ENCODE data around the gene BBOF1. TPM values are rescaled to one million over a fixed set of nuclear protein-coding genes. Genes with fewer than 3 reads are reported as not detected.

Gene BBOF1
- total RNA-seq (2021; fragmentation: NEBNext Ultra II Directional; extraction: Animal tissue kit (Norgen Biotek cat#: 25700)) = 0.42 and 0.60 TPM in 2 replicates
- polyA plus RNA-seq (2011; rRNA removed) = 0.13 and 0.26 TPM in 2 replicates
- 0.26 TPM for polyA plus RNA-seq (2011; cell fraction: cytosol; rRNA removed)
- 0.13 TPM for polyA plus RNA-seq (2011; cell fraction: nucleus; rRNA removed)
- 0.41 to 0.69 TPM (median 0.55 TPM) in 4 replicates for polyA plus RNA-seq (2012, experiment 1 of 2)
- 0.18 TPM for polyA plus RNA-seq (2012, experiment 2 of 2)
- 0.87 TPM for polyA plus RNA-seq (2013, experiment 1 of 2)
- 0.53 TPM for polyA plus RNA-seq (2013, experiment 2 of 2)
- 0.13 and 0.41 TPM in 2 replicates for polyA minus RNA-seq (2011; rRNA and poly(A)+ RNA removed)
- not detected for polyA minus RNA-seq (2011; cell fraction: cytosol; rRNA and poly(A)+ RNA removed)
- polyA minus RNA-seq (2011; cell fraction: nucleus; rRNA and poly(A)+ RNA removed) = 1.1 TPM
- long read RNA-seq, experiment 1 = 0 reads
- long read RNA-seq, experiment 2 = 0 reads

GRCh38 chr14:74018586-74019407 is at the start of gene BBOF1, which contains the start of gene ENTPD5:
Gene BBOF1, plus strand, starts transcription at chr14:74019349. Its CDS starts 130 bp downstream, at chr14:74019479.
Gene ENTPD5, minus strand, starts transcription at chr14:74019288. Its CDS starts 31,186 bp downstream, at chr14:73988102.
- WGBS, 2 experiments (ENCODE audit: extremely low coverage in 1 of 2, insufficient coverage in 1 of 2, insufficient read length in 1 of 2, insufficient replicate concordance in 2 of 2, low coverage in 1 of 2, low lambda C conversion rate in 2 of 2, missing lambda C conversion rate in 1 of 2) = 2% methylated on average over 76 of the region's 93 CpGs; no CpG with 5 or more reads in 1 of the 2 experiments
- no peak within 1 kb of the TSS for H4K91ac ChIP-seq (replicated peaks; ENCODE audit: insufficient read length, low read length)
- peak; percentile 2 to 78 for DNase-seq (ENCODE audit: low read depth in 1 of 2, low spot score in 2 of 2)
- 0 out of 2 replicates have a peak within 1 kb of the TSS, but pooled peaks have one; percentile 61 for H2BK15ac ChIP-seq (ENCODE audit: low read length)
- no peaks in the 10 kb centered on the region for H3K27me3 ChIP-seq (replicated peaks in 1 of 4; ENCODE audit: control insufficient read depth in 3 of 4, extremely low read depth in 1 of 4, insufficient read depth in 3 of 4, low read length in 3 of 4)
- ChIA-PET CTCF (ENCODE audit: partially characterized antibody) (interaction anchor here (0.9 kb wide), 2 partner anchors 12 to 20 kb away, joined by 3 read pairs; no protein-coding TSS in a partner anchor), POLR2A (ENCODE audit: partially characterized antibody) (interaction anchor here (1.1 kb wide), 1 partner anchor 69 kb away, joined by 3 read pairs; the partner anchor contains the start of genes COQ6 and FAM161B)
- H3K79me1 ChIP-seq (ENCODE audit: low read depth, low read length) = no peaks in the 10 kb centered on the region
- H3K4ac ChIP-seq (replicated peaks; ENCODE audit: insufficient read length, low read depth, low read length) = no peak within 1 kb of the TSS
- H2BK12ac ChIP-seq (ENCODE audit: low read depth, low read length) = no peak within 1 kb of the TSS
- H3K23ac ChIP-seq (ENCODE audit: insufficient read length) = no peak within 1 kb of the TSS
- no peak within 1 kb of the TSS; the same call in none of the 2 replicates for H3K18ac ChIP-seq (ENCODE audit: extremely low read depth, low read length)
- no peaks in the 10 kb centered on the region for H3K9me3 ChIP-seq (ENCODE audit: insufficient read depth in 2 of 2, low read depth in 1 of 2, low read length in 1 of 2)
- H2BK20ac ChIP-seq (ENCODE audit: low read length) = no peak within 1 kb of the TSS
- H2BK120ac ChIP-seq (replicated peaks; ENCODE audit: low read depth, low read length) = no peak within 1 kb of the TSS
- peak within 1 kb of the TSS; percentile 82 to 84 for H3K4me2 ChIP-seq (ENCODE audit: insufficient read depth in 1 of 2, low read depth in 2 of 2, low read length in 2 of 2)
- H4K8ac ChIP-seq (ENCODE audit: extremely low read depth, insufficient read depth, low read length) = peak within 1 kb of the TSS; percentile 85
- FAIRE-seq = no peak
- no peak within 1 kb of the TSS for H3K56ac ChIP-seq (replicated peaks; ENCODE audit: insufficient read length, low read depth, low read length)
- peak within 1 kb of the TSS; percentile 83 to 94 (median 88) for H3K4me3 ChIP-seq (ENCODE audit: extremely low read depth in 1 of 4, insufficient read depth in 2 of 4, low read depth in 3 of 4, low read length in 4 of 4)
- no peaks in the 10 kb centered on the region for H3K79me2 ChIP-seq (ENCODE audit: control insufficient read depth in 1 of 2, insufficient read depth in 2 of 2, low read length in 2 of 2)
- H3K27ac ChIP-seq (ENCODE audit: low read depth, low read length) = no peak within 1 kb of the TSS
- H3K4me1 ChIP-seq (replicated peaks in 1 of 4; ENCODE audit: control insufficient read depth in 3 of 4, insufficient read depth in 4 of 4, low read length in 3 of 4) = peaks cover 0 to 2% (median 0%) of the 10 kb centered on the region in 4 experiments; a peak in 1 of 7 replicates
- peaks cover 8% of the 10 kb centered on the region; the same call in 1 of the 2 replicates for H3K23me2 ChIP-seq (ENCODE audit: low read depth, low read length)
- H2BK5ac ChIP-seq (ENCODE audit: low read depth, low read length) = no peak within 1 kb of the TSS
- H4K20me1 ChIP-seq (replicated peaks in 1 of 2; ENCODE audit: control insufficient read depth in 1 of 2, insufficient read depth in 2 of 2, low read length in 2 of 2) = no peaks in the 10 kb centered on the region
- H3K9ac ChIP-seq (replicated peaks in 1 of 4; ENCODE audit: extremely low read depth in 1 of 4, low read depth in 3 of 4, low read length in 3 of 4) = peak within 1 kb of the TSS; percentile 19 to 83 (median 57); a peak in 6 of 7 replicates
- peak within 1 kb of the TSS; percentile 94; the same call in 1 of the 2 replicates for H2AFZ ChIP-seq (ENCODE audit: low read length)
- no peaks in the 10 kb centered on the region for H3K36me3 ChIP-seq (ENCODE audit: control insufficient read depth in 2 of 4, insufficient read depth in 4 of 4, low read length in 3 of 4)
- no peak within 1 kb of the TSS for H3K14ac ChIP-seq (ENCODE audit: insufficient read length)
- H4K5ac ChIP-seq (ENCODE audit: insufficient read length, low read depth, low read length) = no peak within 1 kb of the TSS
- H2AK5ac ChIP-seq (ENCODE audit: low read depth, low read length) = no peak within 1 kb of the TSS
